ENCODE results near the gene SHOC2.

The SHOC2 gene

DNA sequence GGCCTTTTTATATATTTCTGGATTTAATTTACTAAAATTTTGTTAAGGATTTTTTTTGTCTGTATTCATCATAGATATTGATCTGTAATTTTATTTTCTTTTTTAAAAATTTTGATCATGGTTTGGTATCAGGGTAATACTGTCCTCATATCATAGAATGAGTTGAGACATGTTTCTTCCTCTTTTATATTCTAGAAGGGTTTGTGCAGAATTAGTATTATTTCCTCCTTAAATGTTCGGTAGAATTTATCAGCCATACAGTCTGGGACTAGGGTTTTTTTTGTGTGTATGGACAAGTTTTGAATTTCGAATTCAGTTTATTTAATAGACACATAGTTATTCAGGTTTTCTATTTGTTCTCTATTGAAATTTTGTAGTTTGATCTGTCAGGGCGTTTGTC, 54.0 kb downstream of the SHOC2 start:
- TF ChIP-seq FOXM1 (IDR thresholded peaks at IDR 0.05; ENCODE audit: borderline replicate concordance, low read depth) (no peak), USF1 (IDR thresholded peaks at IDR 0.05) (no peak), YY1 (IDR thresholded peaks at IDR 0.05; ENCODE audit: low read depth) (no peak), EGR1 (IDR thresholded peaks at IDR 0.05) (no peak), RAD21 (IDR thresholded peaks at IDR 0.05; ENCODE audit: low read depth) (no peak), NFIC (IDR thresholded peaks at IDR 0.05) (no peak), CEBPB (IDR thresholded peaks at IDR 0.05) (no peak)
- TF ChIP-seq, protein P1, sequence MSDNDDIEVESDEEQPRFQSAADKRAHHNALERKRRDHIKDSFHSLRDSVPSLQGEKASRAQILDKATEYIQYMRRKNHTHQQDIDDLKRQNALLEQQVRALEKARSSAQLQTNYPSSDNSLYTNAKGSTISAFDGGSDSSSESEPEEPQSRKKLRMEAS (IDR thresholded peaks at IDR 0.05): no peak
- TF ChIP-seq, protein P2, sequence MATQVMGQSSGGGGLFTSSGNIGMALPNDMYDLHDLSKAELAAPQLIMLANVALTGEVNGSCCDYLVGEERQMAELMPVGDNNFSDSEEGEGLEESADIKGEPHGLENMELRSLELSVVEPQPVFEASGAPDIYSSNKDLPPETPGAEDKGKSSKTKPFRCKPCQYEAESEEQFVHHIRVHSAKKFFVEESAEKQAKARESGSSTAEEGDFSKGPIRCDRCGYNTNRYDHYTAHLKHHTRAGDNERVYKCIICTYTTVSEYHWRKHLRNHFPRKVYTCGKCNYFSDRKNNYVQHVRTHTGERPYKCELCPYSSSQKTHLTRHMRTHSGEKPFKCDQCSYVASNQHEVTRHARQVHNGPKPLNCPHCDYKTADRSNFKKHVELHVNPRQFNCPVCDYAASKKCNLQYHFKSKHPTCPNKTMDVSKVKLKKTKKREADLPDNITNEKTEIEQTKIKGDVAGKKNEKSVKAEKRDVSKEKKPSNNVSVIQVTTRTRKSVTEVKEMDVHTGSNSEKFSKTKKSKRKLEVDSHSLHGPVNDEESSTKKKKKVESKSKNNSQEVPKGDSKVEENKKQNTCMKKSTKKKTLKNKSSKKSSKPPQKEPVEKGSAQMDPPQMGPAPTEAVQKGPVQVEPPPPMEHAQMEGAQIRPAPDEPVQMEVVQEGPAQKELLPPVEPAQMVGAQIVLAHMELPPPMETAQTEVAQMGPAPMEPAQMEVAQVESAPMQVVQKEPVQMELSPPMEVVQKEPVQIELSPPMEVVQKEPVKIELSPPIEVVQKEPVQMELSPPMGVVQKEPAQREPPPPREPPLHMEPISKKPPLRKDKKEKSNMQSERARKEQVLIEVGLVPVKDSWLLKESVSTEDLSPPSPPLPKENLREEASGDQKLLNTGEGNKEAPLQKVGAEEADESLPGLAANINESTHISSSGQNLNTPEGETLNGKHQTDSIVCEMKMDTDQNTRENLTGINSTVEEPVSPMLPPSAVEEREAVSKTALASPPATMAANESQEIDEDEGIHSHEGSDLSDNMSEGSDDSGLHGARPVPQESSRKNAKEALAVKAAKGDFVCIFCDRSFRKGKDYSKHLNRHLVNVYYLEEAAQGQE (IDR thresholded peaks at IDR 0.05; ENCODE audit: low read depth): no peak

DNA sequence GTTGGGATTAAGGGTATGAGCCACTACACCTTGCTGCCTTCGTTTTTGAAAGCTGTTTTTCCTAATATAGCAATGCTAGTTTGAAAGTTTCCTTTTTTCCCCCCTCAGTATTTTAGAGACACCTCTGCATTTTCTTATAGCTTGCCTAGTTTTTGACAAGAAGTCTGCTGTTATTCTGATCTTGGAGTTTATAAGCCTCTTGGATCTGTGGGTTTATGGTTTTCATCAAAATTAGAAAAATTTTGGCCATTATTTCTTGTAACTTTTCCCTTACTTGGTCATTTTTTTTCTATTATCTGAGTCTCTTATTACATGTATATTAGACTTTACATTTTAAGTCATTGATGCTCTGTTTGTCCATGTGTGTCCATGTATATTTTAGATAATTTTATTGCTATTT, 57.2 kb downstream of the SHOC2 start:
- TF ChIP-seq TAF1 (IDR thresholded peaks at IDR 0.05; ENCODE audit: low read depth): no peak
- no peak for TF ChIP-seq EGR1 (IDR thresholded peaks at IDR 0.05)
- TF ChIP-seq RAD21 (IDR thresholded peaks at IDR 0.05; ENCODE audit: low read depth): no peak
- TF ChIP-seq USF1 (IDR thresholded peaks at IDR 0.05): no peak
- TF ChIP-seq CEBPB (IDR thresholded peaks at IDR 0.05): no peak
- TF ChIP-seq, protein P1 (IDR thresholded peaks at IDR 0.05): no peak
- TF ChIP-seq, protein P2 (IDR thresholded peaks at IDR 0.05; ENCODE audit: low read depth): no peak
- no peak for TF ChIP-seq TEAD4 (IDR thresholded peaks at IDR 0.05)
- TF ChIP-seq NFIC (IDR thresholded peaks at IDR 0.05): no peak
- no peak for TF ChIP-seq TCF12 (IDR thresholded peaks at IDR 0.05; ENCODE audit: low read depth)
- no peak for TF ChIP-seq ZBTB7A (IDR thresholded peaks at IDR 0.05; ENCODE audit: low read depth)
- TF ChIP-seq FOXM1 (IDR thresholded peaks at IDR 0.05; ENCODE audit: borderline replicate concordance, low read depth): no peak
- TF ChIP-seq YY1 (IDR thresholded peaks at IDR 0.05; ENCODE audit: low read depth): no peak
- TF ChIP-seq CREB1 (IDR thresholded peaks at IDR 0.05; ENCODE audit: low read depth): no peak

- TF ChIP-seq FOXM1 (IDR thresholded peaks at IDR 0.05; ENCODE audit: borderline replicate concordance, low read depth) (no peak), EGR1 (IDR thresholded peaks at IDR 0.05) (no peak), EP300 (IDR thresholded peaks at IDR 0.05; ENCODE audit: borderline replicate concordance) (no peak), YY1 (IDR thresholded peaks at IDR 0.05; ENCODE audit: low read depth) (no peak), RAD21 (IDR thresholded peaks at IDR 0.05; ENCODE audit: low read depth) (no peak)
These were observed 58.3 kb downstream of the SHOC2 start for GRCh38 chr10:110977662-110978061.

DNA sequence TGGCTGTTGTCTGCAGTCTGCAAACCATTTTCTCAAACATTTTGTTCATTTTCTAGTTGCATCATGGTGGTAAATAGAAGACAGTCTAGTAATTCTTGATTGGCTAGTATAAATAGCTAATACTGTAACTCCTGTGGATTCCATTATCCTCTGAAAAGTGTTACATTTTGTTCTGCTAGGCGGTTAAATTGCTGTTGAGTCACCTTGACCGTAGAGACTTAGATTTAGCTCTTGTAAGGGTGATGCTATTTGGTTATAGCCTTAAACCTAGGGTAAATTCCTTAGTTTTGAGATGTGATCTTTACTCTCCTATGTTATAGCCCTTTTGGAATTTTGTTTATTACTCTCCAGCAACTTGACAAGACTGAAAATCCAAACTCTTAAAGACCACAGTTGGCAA, 58.8 kb downstream of the SHOC2 start:
- TF ChIP-seq, protein P1 (IDR thresholded peaks at IDR 0.05): no peak
- TF ChIP-seq, protein P2 (IDR thresholded peaks at IDR 0.05; ENCODE audit: low read depth): no peak
- TF ChIP-seq TAF1 (IDR thresholded peaks at IDR 0.05; ENCODE audit: low read depth) (no peak), TCF12 (IDR thresholded peaks at IDR 0.05; ENCODE audit: low read depth) (no peak), ZBTB7A (IDR thresholded peaks at IDR 0.05; ENCODE audit: low read depth) (no peak), YY1 (IDR thresholded peaks at IDR 0.05; ENCODE audit: low read depth) (no peak), CREB1 (IDR thresholded peaks at IDR 0.05; ENCODE audit: low read depth) (no peak), NFIC (IDR thresholded peaks at IDR 0.05) (no peak), FOXM1 (IDR thresholded peaks at IDR 0.05; ENCODE audit: borderline replicate concordance, low read depth) (no peak), RAD21 (IDR thresholded peaks at IDR 0.05; ENCODE audit: low read depth) (no peak), CEBPB (IDR thresholded peaks at IDR 0.05) (no peak), USF1 (IDR thresholded peaks at IDR 0.05) (no peak), EP300 (IDR thresholded peaks at IDR 0.05; ENCODE audit: borderline replicate concordance) (no peak), EGR1 (IDR thresholded peaks at IDR 0.05) (no peak), TEAD4 (IDR thresholded peaks at IDR 0.05) (no peak)

All from Ishikawa (cell line).